Upper lobe of right lung (tissue), 1 donor: ENCODE data around the gene PCGF2. TPM values are rescaled to one million over a fixed set of nuclear protein-coding genes. Genes with fewer than 3 reads are reported as not detected.

ENCODE experiments used
- ATAC-seq: fragments of 200-7000 bp; cut with Tn5 transposase; one replicate; pipeline ENCODE4 v1.9.1; 2020; ENCODE audit warnings: mild to moderate bottlenecking, moderate library complexity
- DNase-seq: peaks from one replicate; pipeline ENCODE4 v3.0.0-alpha.2; 2020
- H3K27ac ChIP-seq: fragments of 200-600 bp; one replicate; pipeline ENCODE4 v1.8.0; 2022
- H3K27me3 ChIP-seq: fragments of 200-600 bp; one replicate; pipeline ENCODE4 v1.8.0; 2022; ENCODE audit warnings: mild to moderate bottlenecking
- H3K36me3 ChIP-seq: fragments of 200-600 bp; one replicate; pipeline ENCODE4 v1.8.0; 2022
- H3K4me1 ChIP-seq: fragments of 200-600 bp; one replicate; pipeline ENCODE4 v1.8.0; 2022
- H3K4me3 ChIP-seq: fragments of 200-600 bp; one replicate; pipeline ENCODE4 v1.8.0; 2022; ENCODE audit warnings: mild to moderate bottlenecking
- H3K9me3 ChIP-seq: fragments of 200-600 bp; one replicate; pipeline ENCODE4 v1.8.0; 2022
- CTCF ChIP-seq: fragments of 200-600 bp; IDR thresholded peaks from one replicate; pipeline ENCODE4 v1.8.0; 2022; ENCODE audit warnings: antibody characterized with exemption
- intact Hi-C: fragments of 100-400 bp; cut with DNase I; formaldehyde crosslinking; loops from one replicate; pipeline ENCODE4 v1.11.0; 2022
- total RNA-seq: library from RNA; stranded (reverse); fragmentation: NEBNext Ultra II Directional; extraction: Animal tissue kit (Norgen Biotek cat#: 25700); gene quantifications from one replicate; pipeline ENCODE4 v1.2.1, GENCODE V29; 2021
- donor health status: DM: no; HTN: yes; CAD: no; lungs with severe emphysema.

The PCGF2 gene
- total RNA-seq, 1 donor from 2014 or later, result 59.1 TPM

GRCh38 chr17:38747463-38748148, 530 bp downstream of the PCGF2 start:
- Histone ChIP-seq H3K9me3 (no peaks in the 10 kb centered on the region), H3K27ac (peak overlapping the region; percentile 78), H3K4me1 (peaks cover 50% of the 10 kb centered on the region), H3K4me3 (peak overlapping the region; percentile 96), H3K36me3 (no peaks in the 10 kb centered on the region), H3K27me3 (no peaks in the 10 kb centered on the region)
- DNase-seq (peak; percentile 82), ATAC-seq (no peak)
- intact Hi-C loops, result no loop called here
- TF ChIP-seq CTCF, result no peak

GRCh38 chr17:38746849-38747462, 1.2 kb downstream of the PCGF2 start:
- H3K36me3 ChIP-seq, result no peaks in the 10 kb centered on the region
- no peak for TF ChIP-seq CTCF
- no peaks in the 10 kb centered on the region for H3K27me3 ChIP-seq
- intact Hi-C loops, result no loop called here
- peaks cover 56% of the 10 kb centered on the region for H3K4me1 ChIP-seq
- no peaks in the 10 kb centered on the region for H3K9me3 ChIP-seq
- H3K27ac ChIP-seq, result peak overlapping the region; percentile 78
- DNase-seq (no peak), ATAC-seq (no peak)
- H3K4me3 ChIP-seq, result peak overlapping the region; percentile 96

GRCh38 chr17:38746004-38746848, 1.9 kb downstream of the PCGF2 start:
- Histone ChIP-seq H3K4me3 (peak overlapping the region; percentile 96), H3K9me3 (no peaks in the 10 kb centered on the region), H3K27ac (no peak overlapping the region), H3K4me1 (peaks cover 59% of the 10 kb centered on the region), H3K36me3 (no peaks in the 10 kb centered on the region), H3K27me3 (no peaks in the 10 kb centered on the region)
- no peak for ATAC-seq
- no peak for TF ChIP-seq CTCF
- intact Hi-C loops, result no loop called here
- no peak for DNase-seq

- Histone ChIP-seq H3K4me1 (peaks cover 52% of the 10 kb centered on the region), H3K9me3 (no peaks in the 10 kb centered on the region), H3K27me3 (no peaks in the 10 kb centered on the region), H3K4me3 (no peak overlapping the region), H3K27ac (no peak overlapping the region), H3K36me3 (no peaks in the 10 kb centered on the region)
- ATAC-seq, result no peak
- intact Hi-C loops, result no loop called here
- no peak for TF ChIP-seq CTCF
- no peak for DNase-seq
Measured at GRCh38 chr17:38745545-38745944, 2.6 kb downstream of the PCGF2 start.

GRCh38 chr17:38743556-38744171, 4.5 kb downstream of the PCGF2 start:
- H3K27me3 ChIP-seq, result no peaks in the 10 kb centered on the region
- H3K4me1 ChIP-seq, result peaks cover 40% of the 10 kb centered on the region
- H3K9me3 ChIP-seq, result no peaks in the 10 kb centered on the region
- H3K36me3 ChIP-seq, result peaks cover 6% of the 10 kb centered on the region
- no peak overlapping the region for H3K27ac ChIP-seq
- ATAC-seq (peak; percentile 21), DNase-seq (peak; percentile 72)
- intact Hi-C loops, result no loop called here
- TF ChIP-seq CTCF, result no peak
- H3K4me3 ChIP-seq, result no peak overlapping the region
